GM18951 (cell line): ENCODE results near the gene GHITM.
"Not testable (repeated sequence)": the region's sequence is repeated elsewhere in the genome, so short reads cannot be mapped to it uniquely, and the experiment has no call there.

ENCODE experiments used
- POLR2A ChIP-seq: IDR thresholded peaks from 4 replicates; pipeline ENCODE4 v1.6.1; 2011; ENCODE audit warnings: mild to moderate bottlenecking; ENCODE audit not compliant: insufficient read length, insufficient read depth; ENCODE audit errors: extremely low read depth
- in situ Hi-C: fragments of 300-500 bp; cut with MboI; formaldehyde crosslinking; loops from one replicate; pipeline ENCODE4 v1.12.0; 2022; ENCODE audit warnings: low sequenced_read_pairs, mixed read lengths, inconsistent platforms; ENCODE audit not compliant: unreplicated experiment

Gene GHITM

GRCh38 chr10:84160663-84161362 is 21.5 kb downstream of the GHITM start:
- TF ChIP-seq POLR2A: no peak
- in situ Hi-C loops: no loop called here

DNA sequence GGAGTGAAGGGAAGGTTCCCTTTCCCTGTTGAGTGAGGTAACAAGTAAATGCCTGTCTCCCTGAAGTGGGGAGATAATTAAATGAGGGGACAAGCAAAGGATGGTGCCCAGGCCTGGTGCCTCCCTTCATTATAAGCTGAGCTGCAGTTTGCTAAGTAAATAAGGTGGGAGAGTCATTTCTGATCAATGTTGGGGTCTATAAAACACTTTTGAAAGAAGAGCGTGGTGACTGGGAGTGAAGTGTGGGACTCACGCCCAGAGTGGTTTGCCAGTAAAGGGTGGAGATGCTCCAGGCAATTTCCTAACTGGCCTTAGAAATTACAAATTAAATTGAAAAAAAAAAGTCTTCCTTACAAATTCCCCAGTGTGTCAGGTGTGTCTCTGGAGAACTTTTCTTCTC is 24.7 kb downstream of the GHITM start:
- no peak for TF ChIP-seq POLR2A
- in situ Hi-C loops: no loop called here

GRCh38 chr10:84164442-84164841 is 25.1 kb downstream of the GHITM start:
- no peak for TF ChIP-seq POLR2A
- in situ Hi-C loops: no loop called here

DNA sequence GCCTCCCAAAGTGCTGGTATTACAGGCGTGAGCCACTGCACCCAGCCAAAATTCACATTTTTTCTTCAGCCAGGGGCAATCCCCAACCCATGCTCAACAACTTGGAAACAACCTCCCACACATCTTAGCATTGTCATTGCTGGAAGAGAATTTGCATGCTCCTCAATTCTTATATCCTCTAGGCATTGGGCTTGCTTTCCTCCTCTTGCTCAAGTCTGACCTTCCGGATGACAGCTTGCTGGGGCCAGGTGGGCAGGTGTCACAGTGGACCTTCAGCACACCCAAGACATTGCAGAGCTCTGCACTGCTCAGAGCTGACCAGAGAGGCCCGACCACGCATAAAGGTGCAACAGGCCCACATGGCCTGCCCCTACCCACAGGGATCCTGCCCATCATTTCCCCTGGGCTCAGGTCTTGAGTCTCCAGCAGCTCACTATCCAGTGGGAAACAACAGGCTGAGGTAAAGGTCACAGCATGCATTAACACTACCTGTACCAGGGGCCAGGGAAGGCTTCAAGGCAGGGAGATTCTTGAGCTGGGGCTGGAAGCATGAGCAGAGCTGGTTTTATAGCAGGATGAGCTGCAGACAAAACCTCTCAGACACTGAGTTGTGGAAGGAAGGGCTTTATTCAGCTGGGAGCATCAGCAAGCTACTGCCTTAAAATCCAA is 27.4 kb downstream of the GHITM start:
- TF ChIP-seq POLR2A: peak; percentile 10

GRCh38 chr10:84167289-84167653 is 28.0 kb downstream of the GHITM start:
- in situ Hi-C loops: not testable (repeated sequence)

More for the DNA sequence above, 27.4 kb downstream of the GHITM start:
- in situ Hi-C loops: no loop called here

DNA sequence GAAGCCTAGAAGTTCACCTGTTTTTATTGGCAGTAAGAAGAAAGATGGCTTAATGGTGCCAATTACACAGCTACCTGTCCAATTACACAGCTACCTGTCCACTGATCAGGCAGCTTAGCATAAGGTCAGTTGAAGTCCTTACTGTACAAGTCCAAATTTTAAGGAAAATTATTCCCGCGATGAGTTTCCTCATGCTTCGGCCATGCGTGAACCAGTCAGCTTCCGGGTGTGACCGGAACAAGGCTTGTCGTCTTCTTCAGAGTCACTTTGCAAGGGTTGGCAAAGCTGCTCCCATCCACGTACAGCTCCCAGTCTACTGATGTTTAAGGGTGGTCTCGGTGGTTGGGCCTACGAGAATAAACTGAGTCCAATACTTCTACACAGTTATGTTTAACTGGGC is 29.1 kb downstream of the GHITM start:
- in situ Hi-C loops: not testable (repeated sequence)

- in situ Hi-C loops: not testable (repeated sequence)
Observed at GRCh38 chr10:84171237-84171636, 31.9 kb downstream of the GHITM start.

GRCh38 chr10:84171700-84172466 is 32.6 kb downstream of the GHITM start:
- peak; percentile 39 for TF ChIP-seq POLR2A
- in situ Hi-C loops: not testable (repeated sequence)

GRCh38 chr10:84172467-84173356 is 33.4 kb downstream of the GHITM start:
- TF ChIP-seq POLR2A: no peak
- in situ Hi-C loops: no loop called here

- TF ChIP-seq POLR2A: no peak
- in situ Hi-C loops: no loop called here
Observed at GRCh38 chr10:84173501-84173929, 34.2 kb downstream of the GHITM start, which contains the start of gene GPR15LG. Gene GPR15LG (plus strand): TSS chr10:84173801. CDS start chr10:84173852, 51 bp downstream.

DNA sequence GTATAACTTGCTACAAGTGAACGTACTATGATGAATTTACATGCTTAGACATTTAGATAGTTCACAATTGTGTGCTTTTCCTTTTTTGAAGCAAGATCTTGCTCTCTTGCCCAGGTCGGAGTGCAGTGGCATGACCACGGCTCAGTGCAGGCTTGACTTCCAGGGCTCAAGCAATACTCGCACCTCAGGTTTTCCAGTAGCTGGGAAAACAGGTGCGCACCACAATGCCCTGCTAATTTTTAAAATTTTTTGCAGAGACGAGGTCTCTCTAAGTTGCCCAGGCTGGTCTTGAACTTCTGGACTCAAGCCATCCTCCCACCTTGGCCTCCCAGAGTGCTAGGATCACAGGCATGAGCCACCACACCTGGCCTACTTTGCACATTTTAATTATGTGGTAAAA is 36.1 kb downstream of the GHITM start:
- in situ Hi-C loops: no loop called here

DNA sequence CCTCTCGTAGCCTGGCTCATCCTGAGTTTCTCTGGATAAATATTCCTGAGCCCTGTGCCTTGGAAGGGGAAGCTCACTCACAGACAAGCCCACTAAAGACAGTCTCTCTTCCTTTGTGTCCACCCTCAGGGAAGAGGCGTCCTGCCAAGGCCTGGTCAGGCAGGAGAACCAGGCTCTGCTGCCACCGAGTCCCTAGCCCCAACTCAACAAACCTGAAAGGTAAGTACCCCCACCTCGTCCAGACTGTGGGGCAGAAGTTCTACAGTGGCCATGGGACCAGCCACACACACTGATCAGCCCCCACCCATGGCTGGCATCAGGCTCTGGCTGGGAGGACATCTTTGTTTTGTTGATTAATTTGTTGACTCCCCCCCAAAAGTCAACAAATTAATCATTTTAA is 37.0 kb downstream of the GHITM start:
- in situ Hi-C loops: no loop called here

More for the DNA sequence above, 36.1 kb downstream of the GHITM start:
- TF ChIP-seq POLR2A: no peak

More for the DNA sequence above, 37.0 kb downstream of the GHITM start:
- no peak for TF ChIP-seq POLR2A
